Stimulated activated CD4-positive, alpha-beta T cell treated with anti-CD3 and anti-CD28 coated beads, TNF-alpha, amount 100 ng/mL, for 4 hours (primary cell): ENCODE measurements around the gene XRCC1.
A peak's percentile ranks its signal among the peaks of the same experiment; 100 is the strongest.
"Not testable (repeated sequence)": the region's sequence is repeated elsewhere in the genome, so short reads cannot be mapped to it uniquely, and the experiment has no call there.

ENCODE experiments used
- DNase-seq, 3 experiments: peaks; one replicate each; pipeline ENCODE4 v3.0.0-alpha.2; 2020; ENCODE audit warnings: low read depth in 3 of 3

Gene XRCC1

GRCh38 chr19:43575955-43576878, 890 bp upstream of the XRCC1 start:
- no peak for DNase-seq

GRCh38 chr19:43574424-43575155, 737 bp downstream of the XRCC1 start:
- DNase-seq: no peak

GRCh38 chr19:43572171-43572588, 3.1 kb downstream of the XRCC1 start:
- DNase-seq: no peak

- no peak for DNase-seq
These were observed 5.0 kb downstream of the XRCC1 start for GRCh38 chr19:43570174-43570791.

DNA sequence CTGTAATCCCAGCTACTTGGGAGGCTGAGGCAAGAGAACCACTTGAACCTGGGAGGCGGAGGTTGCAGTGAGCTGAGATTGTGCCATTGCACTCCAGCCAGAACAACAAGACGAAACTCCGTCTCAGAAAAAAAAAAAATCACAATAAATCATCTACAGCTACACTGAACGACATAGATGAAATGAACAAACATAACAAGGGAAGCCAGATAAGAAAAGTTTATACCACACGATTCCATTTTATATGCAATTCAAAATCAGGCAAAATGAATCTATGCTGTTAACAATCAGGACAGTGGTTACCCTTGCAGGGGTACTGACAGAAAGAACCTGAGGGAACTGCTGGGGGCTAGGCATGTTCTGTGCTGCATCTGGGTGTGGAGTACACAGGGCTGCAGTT, 5.7 kb downstream of the XRCC1 start:
- no peak for DNase-seq

- no peak for DNase-seq
These were observed 10.5 kb downstream of the XRCC1 start for GRCh38 chr19:43564800-43565199.

GRCh38 chr19:43563816-43564457, 11.4 kb downstream of the XRCC1 start:
- no peak for DNase-seq

- DNase-seq: peak; percentile 26 to 63 (median 48)
These were observed 12.6 kb downstream of the XRCC1 start for GRCh38 chr19:43562698-43563241.

DNA sequence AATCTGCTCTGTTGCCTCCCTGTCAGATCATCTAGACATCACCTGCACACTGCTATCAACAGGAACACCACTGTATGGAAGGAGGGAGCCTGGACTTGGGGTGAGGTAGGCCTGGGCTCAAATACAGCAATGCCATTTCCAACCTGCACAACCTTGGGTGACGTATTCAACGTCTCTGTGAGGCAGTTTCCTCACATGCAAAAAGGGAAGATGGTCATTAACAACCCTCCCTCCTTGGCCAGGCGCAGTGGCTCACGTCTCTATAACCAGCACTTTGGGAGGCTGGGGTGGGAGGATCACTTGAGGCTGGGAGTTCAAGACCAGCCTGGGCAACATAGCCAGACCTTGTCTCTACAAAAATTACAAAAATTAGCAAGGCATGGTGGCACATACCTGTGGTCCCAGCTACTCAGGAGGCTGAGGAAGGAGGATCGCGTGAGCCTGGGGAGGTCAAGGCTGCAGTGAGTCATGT, 13.1 kb downstream of the XRCC1 start:
- no peak for DNase-seq

GRCh38 chr19:43561139-43561970, 14.0 kb downstream of the XRCC1 start:
- DNase-seq: no peak

- DNase-seq: no peak
These were observed 14.6 kb downstream of the XRCC1 start for GRCh38 chr19:43560687-43561086.

GRCh38 chr19:43555185-43555770, 20.0 kb downstream of the XRCC1 start:
- peak; percentile 52 to 74 (median 65) for DNase-seq

DNA sequence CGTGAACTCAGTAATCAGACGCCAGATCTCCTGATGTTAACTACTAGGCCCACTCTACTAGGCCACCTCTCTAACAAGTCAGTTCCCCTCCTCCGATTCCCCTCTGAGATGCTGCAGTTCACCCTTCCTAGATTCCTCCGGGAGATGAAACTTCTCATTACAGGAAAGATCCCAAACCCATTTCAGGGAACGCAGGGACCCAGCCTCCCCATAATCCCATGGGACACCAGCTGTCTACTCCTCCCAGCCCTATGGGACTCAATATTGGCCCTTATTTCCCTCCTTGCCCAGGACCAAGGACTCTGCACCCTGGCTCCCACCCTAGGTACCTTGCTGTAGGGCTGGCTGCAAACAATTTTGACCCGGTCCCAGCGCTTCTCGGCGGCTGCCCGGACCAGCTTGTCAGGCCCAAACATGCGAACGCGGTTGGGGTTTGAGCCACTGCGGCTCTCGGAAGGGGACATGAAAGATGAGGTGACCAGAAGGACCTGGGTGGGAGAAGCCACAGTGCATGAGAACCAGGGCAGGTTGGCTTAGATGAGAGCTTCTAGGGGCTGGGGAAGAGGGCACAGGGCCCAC, 20.9 kb downstream of the XRCC1 start:
- DNase-seq: no peak

GRCh38 chr19:43553656-43554055, 21.7 kb downstream of the XRCC1 start:
- no peak for DNase-seq

DNA sequence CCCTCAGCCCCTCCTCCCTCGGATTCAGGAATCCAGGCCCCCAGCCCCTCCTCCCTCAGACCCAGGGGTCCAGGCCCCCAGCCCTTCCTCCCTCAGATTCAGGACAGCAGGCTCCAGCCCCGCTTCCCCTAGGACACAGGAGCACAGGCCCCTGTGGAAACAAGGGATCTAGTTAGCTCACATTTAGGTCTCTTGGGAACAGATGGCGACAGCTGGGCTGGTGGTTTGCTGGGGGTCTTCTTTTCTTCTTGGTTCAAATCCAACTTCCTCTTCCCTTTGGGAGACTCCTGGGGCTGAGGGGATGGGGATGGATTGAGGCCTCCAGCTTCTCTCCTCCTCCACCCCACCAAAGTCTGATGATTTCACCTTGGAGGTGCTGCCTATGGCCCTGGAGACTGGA, 22.7 kb downstream of the XRCC1 start:
- DNase-seq: no peak

DNA sequence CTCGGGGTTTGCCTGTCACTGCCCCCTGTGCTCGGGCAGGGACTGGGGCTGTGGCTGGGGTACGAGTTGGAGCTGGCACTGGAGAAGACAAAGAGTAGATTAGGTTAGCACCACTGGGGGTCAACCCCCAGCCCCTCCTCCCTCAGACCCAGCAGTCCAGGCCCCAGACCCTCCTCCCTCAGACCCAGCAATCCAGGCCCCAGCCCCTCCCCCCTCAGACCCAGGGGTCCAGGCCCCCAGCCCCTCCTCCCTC, 23.2 kb downstream of the XRCC1 start:
- no peak for DNase-seq

DNA sequence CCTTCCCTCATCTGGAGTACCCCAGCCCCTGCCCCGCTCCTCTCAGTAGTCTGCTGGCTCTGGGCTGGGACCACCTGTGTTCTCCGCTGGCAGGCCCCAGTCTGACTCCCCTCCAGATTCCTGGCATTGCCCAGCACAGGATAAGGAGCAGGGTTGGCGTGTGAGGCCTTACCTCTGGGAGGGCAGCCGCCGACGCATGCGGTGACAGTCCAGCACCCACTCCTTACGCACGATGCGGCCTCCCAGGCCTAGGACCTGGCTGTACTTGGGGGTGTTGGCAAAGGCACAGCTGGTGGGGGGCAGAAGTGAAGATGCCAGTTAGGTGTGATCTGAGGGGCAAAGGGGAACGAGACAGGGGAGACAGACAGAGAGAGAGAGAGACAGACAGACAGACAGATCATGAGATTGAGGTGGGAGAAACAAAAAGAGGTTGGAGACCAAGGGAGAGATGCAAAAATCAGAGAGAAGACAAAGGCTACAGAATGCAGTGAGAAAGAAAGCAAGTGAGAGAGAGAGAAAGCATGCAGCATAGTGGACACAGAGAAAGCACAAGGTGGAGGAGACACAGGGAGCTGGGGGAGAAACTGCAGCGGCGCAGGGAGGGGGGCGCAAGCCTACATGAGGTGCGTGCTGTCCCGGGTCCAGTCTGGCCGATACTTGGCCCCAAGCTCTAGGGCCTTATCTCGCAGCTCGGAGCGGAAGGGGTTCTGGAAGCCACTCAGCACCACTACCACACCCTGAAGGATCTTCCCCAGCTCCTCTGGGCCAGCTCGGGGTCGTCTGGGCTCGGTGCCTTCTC, 23.7 kb downstream of the XRCC1 start:
- no peak for DNase-seq

GRCh38 chr19:43548706-43549105, 26.6 kb downstream of the XRCC1 start:
- DNase-seq: no peak

GRCh38 chr19:43547926-43548325, 27.4 kb downstream of the XRCC1 start:
- DNase-seq: not testable (repeated sequence)
